ENCODE data around the gene MYLK. TPM values are rescaled to one million over a fixed set of nuclear protein-coding genes. Genes with fewer than 3 reads are reported as not detected.

MYLK gene
- total RNA-seq, 2 experiments from 2014 or later: 0.22 TPM; not detected in 1

- ChIA-PET POLR2A (no interaction called here), CTCF (no interaction called here)
- Histone ChIP-seq H3K27me3 (ENCODE audit: control insufficient read depth in 1 of 2, insufficient read depth in 2 of 2, low read length in 2 of 2) (peaks cover 0 to 2% of the 10 kb centered on the region in 2 experiments), H3K27ac (ENCODE audit: low read depth in 1 of 2, low read length in 2 of 2) (no peak overlapping the region), H3K36me3 (ENCODE audit: insufficient read depth, low read length) (no peaks in the 10 kb centered on the region), H3K4me3 (ENCODE audit: low read length) (no peak overlapping the region), H3K4me1 (ENCODE audit: insufficient read depth, low read length) (no peaks in the 10 kb centered on the region), H3K9me3 (ENCODE audit: control insufficient read depth in 1 of 2, insufficient read depth in 1 of 2, low read length in 2 of 2) (peaks cover 2 to 18% of the 10 kb centered on the region in 2 experiments)
- Mint-ChIP-seq H3K27ac (no peak overlapping the region), H3K9me3 (peaks cover 17% of the 10 kb centered on the region), H3K27me3 (peaks cover 23% of the 10 kb centered on the region), H3K4me3 (no peak overlapping the region), H3K36me3 (ENCODE audit: low read depth) (no peaks in the 10 kb centered on the region), H3K4me1 (ENCODE audit: low read depth) (no peaks in the 10 kb centered on the region)
- intact Hi-C loops (cut with DNase I, micrococcal nuclease): no loop called here
- no peak for ATAC-seq (ENCODE audit: poor library complexity)
- no peak for DNase-seq
- no peak for TF ChIP-seq CTCF (IDR thresholded peaks at IDR 0.05)
Observed at GRCh38 chr3:123831420-123831819, 52.7 kb downstream of the MYLK start.

- H3K4me3 Mint-ChIP-seq: no peak overlapping the region
- no peaks in the 10 kb centered on the region for H3K36me3 Mint-ChIP-seq (ENCODE audit: low read depth)
- H3K36me3 ChIP-seq (ENCODE audit: insufficient read depth, low read length): no peaks in the 10 kb centered on the region
- CTCF ChIA-PET: no interaction called here
- peaks cover 8% of the 10 kb centered on the region for H3K9me3 Mint-ChIP-seq
- ATAC-seq (ENCODE audit: poor library complexity) (no peak), DNase-seq (no peak)
- peaks cover 22% of the 10 kb centered on the region for H3K27me3 Mint-ChIP-seq
- intact Hi-C loops (cut with DNase I, micrococcal nuclease): no loop called here
- H3K27ac ChIP-seq (ENCODE audit: low read depth in 1 of 2, low read length in 2 of 2): no peak overlapping the region
- H3K27ac Mint-ChIP-seq: no peak overlapping the region
- peaks cover 15 to 19% of the 10 kb centered on the region in 2 experiments for H3K9me3 ChIP-seq (ENCODE audit: control insufficient read depth in 1 of 2, insufficient read depth in 1 of 2, low read length in 2 of 2)
- POLR2A ChIA-PET: no interaction called here
- no peaks in the 10 kb centered on the region for H3K4me1 Mint-ChIP-seq (ENCODE audit: low read depth)
- no peaks in the 10 kb centered on the region for H3K27me3 ChIP-seq (ENCODE audit: control insufficient read depth in 1 of 2, insufficient read depth in 2 of 2, low read length in 2 of 2)
- H3K4me3 ChIP-seq (ENCODE audit: low read length): no peak overlapping the region
- no peaks in the 10 kb centered on the region for H3K4me1 ChIP-seq (ENCODE audit: insufficient read depth, low read length)
- TF ChIP-seq CTCF (IDR thresholded peaks at IDR 0.05): no peak
Observed at GRCh38 chr3:123821920-123822319, 62.2 kb downstream of the MYLK start.

GRCh38 chr3:123819949-123820348, 64.2 kb downstream of the MYLK start:
- Mint-ChIP-seq H3K4me3 (no peak overlapping the region), H3K9me3 (peaks cover under 1% of the 10 kb centered on the region)

More at GRCh38 chr3:123819949-123820348, 64.2 kb downstream of the MYLK start:
- no peaks in the 10 kb centered on the region for H3K4me1 ChIP-seq (ENCODE audit: insufficient read depth, low read length)
- Mint-ChIP-seq H3K36me3 (ENCODE audit: low read depth) (no peaks in the 10 kb centered on the region), H3K27ac (no peak overlapping the region), H3K27me3 (peaks cover 22% of the 10 kb centered on the region), H3K4me1 (ENCODE audit: low read depth) (no peaks in the 10 kb centered on the region)
- TF ChIP-seq CTCF (IDR thresholded peaks at IDR 0.05): no peak
- intact Hi-C loops (cut with DNase I, micrococcal nuclease): no loop called here
- H3K36me3 ChIP-seq (ENCODE audit: insufficient read depth, low read length): no peaks in the 10 kb centered on the region
- no peak overlapping the region for H3K4me3 ChIP-seq (ENCODE audit: low read length)
- no peaks in the 10 kb centered on the region for H3K27me3 ChIP-seq (ENCODE audit: control insufficient read depth in 1 of 2, insufficient read depth in 2 of 2, low read length in 2 of 2)
- H3K27ac ChIP-seq (ENCODE audit: low read depth in 1 of 2, low read length in 2 of 2): no peak overlapping the region
- POLR2A ChIA-PET: no interaction called here
- DNase-seq: no peak
- CTCF ChIA-PET: no interaction called here
- no peak for ATAC-seq (ENCODE audit: poor library complexity)
- peaks cover 0 to 5% of the 10 kb centered on the region in 2 experiments for H3K9me3 ChIP-seq (ENCODE audit: control insufficient read depth in 1 of 2, insufficient read depth in 1 of 2, low read length in 2 of 2)
